ENCODE results near the gene KCNH1.

- TF ChIP-seq CTCF (IDR thresholded peaks at IDR 0.05; ENCODE audit: poor library complexity, severe bottlenecking) (no peak), SMC3 (conservative IDR thresholded peaks at IDR 0.05; ENCODE audit: poor library complexity) (no peak), TAF1 (IDR thresholded peaks at IDR 0.05; ENCODE audit: low read depth) (no peak), EP300 (conservative IDR thresholded peaks at IDR 0.05; ENCODE audit: poor library complexity, severe bottlenecking) (no peak), RAD21 (conservative IDR thresholded peaks at IDR 0.05) (no peak)
These were observed 333.6 kb downstream of the KCNH1 start for GRCh38 chr1:210800301-210800700.

All from neural cell (in vitro differentiated cells).